GM21360 (cell line): ENCODE data around the gene RSAD2.

Source experiments
- ATAC-seq: cut with Tn5 transposase; IDR thresholded peaks from one replicate; pipeline ENCODE4 v1.9.1; 2021; ENCODE audit warnings: mild to moderate bottlenecking, moderate library complexity; ENCODE audit not compliant: unreplicated experiment

The RSAD2 gene

GRCh38 chr2:6864231-6864754 lies 13.3 kb upstream of the RSAD2 start:
- ATAC-seq = no peak

GRCh38 chr2:6864923-6865345 lies 12.6 kb upstream of the RSAD2 start:
- no peak for ATAC-seq

GRCh38 chr2:6865346-6866274 lies 12.0 kb upstream of the RSAD2 start, which contains the start of gene CMPK2:
Gene CMPK2 (minus strand): TSS chr2:6865907. CDS start chr2:6865696, 211 bp downstream.
- ATAC-seq = peak; percentile 77

GRCh38 chr2:6866275-6866671 lies 11.3 kb upstream of the RSAD2 start:
- peak; percentile 38 for ATAC-seq

GRCh38 chr2:6866982-6867381 lies 10.6 kb upstream of the RSAD2 start:
- no peak for ATAC-seq

GRCh38 chr2:6872394-6872793 lies 5.2 kb upstream of the RSAD2 start:
- peak; percentile 53 for ATAC-seq

GRCh38 chr2:6874032-6874431 lies 3.5 kb upstream of the RSAD2 start:
- no peak for ATAC-seq

- no peak for ATAC-seq
These were observed 1.3 kb upstream of the RSAD2 start for GRCh38 chr2:6876309-6876708.

- no peak for ATAC-seq
These were observed 972 bp downstream of the RSAD2 start for GRCh38 chr2:6878549-6878948.

- no peak for ATAC-seq
These were observed 1.4 kb downstream of the RSAD2 start for GRCh38 chr2:6879011-6879410.

GRCh38 chr2:6880200-6880733 lies 2.7 kb downstream of the RSAD2 start:
- no peak for ATAC-seq

- no peak for ATAC-seq
These were observed 3.5 kb downstream of the RSAD2 start for GRCh38 chr2:6881046-6881445.

- ATAC-seq = no peak
These were observed 3.9 kb downstream of the RSAD2 start for GRCh38 chr2:6881516-6881915.

GRCh38 chr2:6883448-6884122 lies 6.0 kb downstream of the RSAD2 start:
- ATAC-seq = no peak

GRCh38 chr2:6885551-6885950 lies 8.0 kb downstream of the RSAD2 start:
- ATAC-seq = no peak

GRCh38 chr2:6885968-6886367 lies 8.4 kb downstream of the RSAD2 start:
- no peak for ATAC-seq

GRCh38 chr2:6887751-6888192 lies 10.2 kb downstream of the RSAD2 start:
- ATAC-seq = no peak

GRCh38 chr2:6888724-6889123 lies 11.1 kb downstream of the RSAD2 start:
- ATAC-seq = no peak

GRCh38 chr2:6893876-6894482 lies 16.4 kb downstream of the RSAD2 start:
- ATAC-seq = no peak

GRCh38 chr2:6896930-6897759 lies 19.6 kb downstream of the RSAD2 start:
- ATAC-seq = no peak
